HG03439 (cell line): ENCODE measurements around the gene ST3GAL4.
"Not testable (repeated sequence)": the region's sequence is repeated elsewhere in the genome, so short reads cannot be mapped to it uniquely, and the experiment has no call there.

Experiments used
- ATAC-seq: cut with Tn5 transposase; IDR thresholded peaks from one replicate; pipeline ENCODE4 v1.9.1; 2021; ENCODE audit warnings: mild to moderate bottlenecking, moderate library complexity; ENCODE audit not compliant: unreplicated experiment

The ST3GAL4 gene

GRCh38 chr11:126361400-126361799 is 5.9 kb downstream of the ST3GAL4 start:
- ATAC-seq: no peak

DNA sequence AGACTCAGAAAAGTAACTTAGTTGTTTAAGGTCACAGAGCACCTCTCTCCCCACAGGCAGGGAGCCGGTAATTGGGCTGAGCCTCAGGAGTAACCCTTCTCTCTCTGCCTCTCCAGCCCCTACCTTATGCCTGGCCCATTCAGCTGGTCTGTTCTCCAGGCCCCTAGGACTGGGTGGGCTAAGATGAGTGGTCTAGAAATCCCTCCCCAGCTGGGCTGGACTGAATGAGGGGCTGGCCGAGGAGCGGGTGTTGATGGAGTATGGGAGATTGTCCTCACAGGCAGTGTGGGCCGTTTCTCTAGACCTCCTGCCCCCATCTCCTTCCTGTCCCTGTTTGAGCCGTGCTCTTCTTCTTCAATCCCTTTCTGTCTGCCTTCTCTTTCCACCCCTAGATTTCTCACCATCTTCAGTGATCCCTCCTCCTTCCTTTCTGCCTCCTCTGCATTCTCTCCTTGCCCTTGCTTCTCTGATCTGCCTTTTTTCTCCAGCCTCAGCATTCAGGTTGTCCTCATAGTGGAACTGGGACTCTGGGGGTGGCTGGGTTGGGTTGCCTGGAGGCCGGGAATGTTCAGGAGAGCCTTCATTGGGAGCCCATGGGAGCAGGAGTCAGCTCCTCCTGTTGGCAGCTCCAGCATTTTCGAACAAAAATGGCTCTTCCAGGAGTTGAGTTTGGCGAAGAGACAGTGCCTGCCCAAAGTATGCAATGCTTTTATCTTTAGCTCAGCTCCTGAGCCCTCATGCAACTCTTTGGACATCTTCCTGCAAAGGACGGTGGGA is 7.6 kb downstream of the ST3GAL4 start:
- no peak for ATAC-seq

GRCh38 chr11:126363706-126364248 is 8.3 kb downstream of the ST3GAL4 start:
- ATAC-seq: no peak

GRCh38 chr11:126364735-126365134 is 9.2 kb downstream of the ST3GAL4 start:
- not testable (repeated sequence) for ATAC-seq

DNA sequence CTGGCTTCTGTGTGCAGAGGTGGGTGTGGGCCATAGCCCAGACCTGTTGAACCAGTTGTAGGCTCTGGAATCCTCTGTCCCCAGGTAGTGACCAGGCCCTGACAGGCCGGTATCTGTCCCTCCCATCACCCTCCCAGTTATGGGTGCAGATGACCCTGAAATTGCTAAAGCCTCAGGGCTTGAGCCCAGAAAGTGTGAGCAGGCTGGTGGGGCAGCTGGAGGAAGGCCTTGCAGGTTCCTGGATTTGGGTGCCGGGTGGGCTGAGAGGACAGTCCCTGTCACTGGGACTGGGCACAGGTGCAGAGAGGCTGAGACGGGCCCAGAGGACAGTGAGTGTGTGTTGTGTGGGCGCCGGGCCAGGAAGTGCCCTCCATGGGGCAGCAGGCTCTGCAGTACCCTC is 10.0 kb downstream of the ST3GAL4 start:
- not testable (repeated sequence) for ATAC-seq

- ATAC-seq: no peak
These were observed 10.8 kb downstream of the ST3GAL4 start for GRCh38 chr11:126366064-126366822.

GRCh38 chr11:126366823-126367654 is 11.6 kb downstream of the ST3GAL4 start:
- ATAC-seq: not testable (repeated sequence)

DNA sequence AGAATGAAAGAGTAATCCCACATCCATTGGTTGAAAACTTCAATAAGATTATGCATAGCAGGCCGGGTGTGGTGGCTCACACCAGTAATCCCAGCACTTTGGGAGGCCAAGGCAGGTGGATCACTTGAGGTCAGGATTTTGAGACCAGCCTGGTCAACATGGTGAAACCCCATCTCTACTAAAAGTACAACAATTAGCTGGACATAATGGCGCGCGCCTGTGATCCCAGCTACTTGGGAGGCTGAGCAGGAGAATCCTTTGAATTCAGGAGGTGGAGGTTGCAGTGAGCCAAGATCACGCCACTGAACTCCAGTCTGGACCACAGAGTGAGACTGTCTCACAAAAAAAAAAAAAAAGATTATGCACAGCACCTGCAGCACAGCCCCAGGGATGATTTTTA is 12.3 kb downstream of the ST3GAL4 start:
- not testable (repeated sequence) for ATAC-seq

GRCh38 chr11:126368336-126369119 is 13.0 kb downstream of the ST3GAL4 start:
- not testable (repeated sequence) for ATAC-seq

GRCh38 chr11:126370016-126370415 is 14.5 kb downstream of the ST3GAL4 start:
- no peak for ATAC-seq

- ATAC-seq: no peak
These were observed 16.1 kb downstream of the ST3GAL4 start for GRCh38 chr11:126371595-126371994.

DNA sequence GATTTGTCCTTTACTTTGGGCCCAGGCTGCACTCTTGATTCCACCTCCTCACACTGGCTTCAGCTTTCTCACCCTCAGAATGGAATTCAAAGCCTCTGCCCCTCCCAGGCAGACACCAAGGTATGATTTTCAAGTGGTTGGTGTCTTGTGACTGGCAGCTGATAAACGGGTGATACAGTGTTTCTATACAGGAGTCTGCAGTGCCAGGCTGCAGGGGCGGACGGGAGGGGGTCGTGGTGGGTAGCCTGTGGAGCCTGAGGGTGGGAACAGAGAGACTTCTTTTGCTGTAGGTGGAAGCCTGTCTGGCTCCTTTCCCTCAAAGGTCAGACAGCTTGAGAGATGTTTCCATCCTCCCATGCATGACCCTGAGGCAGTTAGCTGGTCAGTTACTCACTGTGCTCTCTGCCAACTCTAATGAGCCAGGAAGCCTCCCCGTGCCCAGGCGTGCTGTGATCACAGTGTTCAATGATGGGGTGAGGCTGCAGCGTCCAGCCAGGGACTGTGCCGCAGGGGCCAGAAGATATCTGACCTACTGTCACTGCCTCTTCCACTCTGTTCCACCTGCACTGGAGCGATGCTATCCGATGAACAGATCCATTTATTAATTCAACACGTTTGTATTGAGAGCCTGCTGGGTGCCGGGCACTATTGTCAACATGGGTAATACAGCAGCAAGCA is 18.0 kb downstream of the ST3GAL4 start:
- not testable (repeated sequence) for ATAC-seq

DNA sequence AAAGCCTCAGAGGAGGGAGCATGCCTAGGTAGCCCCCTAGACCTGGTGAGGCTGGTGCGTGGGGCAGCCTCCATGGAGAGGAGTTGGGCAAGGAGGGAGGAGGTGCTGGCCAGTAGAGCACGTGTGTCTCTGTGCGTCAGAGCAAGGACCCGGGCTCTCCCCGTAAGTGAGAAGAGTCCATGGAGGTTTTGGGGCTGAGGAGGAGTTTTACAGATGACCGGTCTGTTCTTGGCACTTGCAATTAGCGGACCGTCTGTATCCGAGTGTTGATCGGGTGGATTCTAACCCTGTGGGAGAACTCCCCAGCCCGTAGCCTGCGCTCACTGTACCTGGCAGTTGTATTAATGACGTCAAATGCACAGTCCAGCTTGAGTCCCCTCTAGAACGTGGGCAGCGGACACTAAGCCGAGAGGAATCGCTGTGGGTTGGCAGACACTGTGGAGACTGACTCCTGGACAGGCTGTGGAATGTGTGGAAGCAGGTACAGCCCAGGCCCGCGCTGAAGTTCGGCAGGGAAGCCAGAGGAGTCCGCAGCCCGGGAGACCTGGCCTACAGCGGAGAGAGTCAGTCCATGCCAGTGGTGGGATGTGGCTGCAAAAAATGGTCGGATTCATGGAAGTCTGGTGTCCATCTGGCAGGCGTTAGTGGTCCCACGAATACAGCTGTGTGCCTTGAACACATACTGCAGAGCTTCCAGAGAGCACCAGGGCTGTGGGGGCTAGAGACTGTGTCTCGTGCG is 19.2 kb downstream of the ST3GAL4 start:
- not testable (repeated sequence) for ATAC-seq

DNA sequence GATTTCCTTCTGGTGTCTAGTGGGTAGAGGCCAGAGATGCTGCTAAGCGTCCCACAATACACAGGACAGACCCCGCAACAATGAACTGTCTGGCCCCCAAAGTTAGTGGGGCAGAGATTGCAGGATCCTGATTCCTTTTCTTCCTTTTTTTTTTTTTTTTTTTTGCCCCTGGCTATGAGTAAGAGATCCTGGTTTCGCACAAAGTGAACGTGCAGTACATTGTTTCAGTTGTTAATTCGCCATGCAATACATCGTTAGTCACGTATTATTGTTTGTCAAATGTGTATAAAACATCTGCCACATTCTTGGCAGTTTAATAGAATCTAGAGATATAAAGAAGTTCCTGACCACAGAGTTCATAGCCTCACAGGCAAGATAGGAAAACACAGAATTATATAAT is 20.2 kb downstream of the ST3GAL4 start:
- no peak for ATAC-seq

- no peak for ATAC-seq
These were observed 23.3 kb downstream of the ST3GAL4 start for GRCh38 chr11:126378763-126379162.

DNA sequence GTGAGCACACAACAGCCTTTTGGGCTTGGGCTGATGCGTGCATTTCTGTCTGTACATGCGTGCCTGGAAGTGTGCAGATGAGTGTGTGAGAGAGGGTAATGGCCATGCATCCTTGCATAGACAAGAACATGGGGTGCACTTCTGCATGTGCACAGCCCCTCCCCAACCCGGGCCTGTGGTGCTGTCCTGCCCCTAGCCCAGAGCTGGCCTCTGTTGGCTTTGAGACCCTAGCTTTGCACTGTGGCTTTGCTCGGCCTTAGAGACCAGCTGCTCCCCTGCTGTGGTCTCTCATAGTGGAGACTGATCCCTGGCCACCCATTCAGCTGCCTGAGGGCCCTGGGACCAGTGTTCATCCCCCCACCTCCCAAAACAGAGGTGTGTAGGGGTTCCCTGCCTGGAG is 25.4 kb downstream of the ST3GAL4 start:
- no peak for ATAC-seq

DNA sequence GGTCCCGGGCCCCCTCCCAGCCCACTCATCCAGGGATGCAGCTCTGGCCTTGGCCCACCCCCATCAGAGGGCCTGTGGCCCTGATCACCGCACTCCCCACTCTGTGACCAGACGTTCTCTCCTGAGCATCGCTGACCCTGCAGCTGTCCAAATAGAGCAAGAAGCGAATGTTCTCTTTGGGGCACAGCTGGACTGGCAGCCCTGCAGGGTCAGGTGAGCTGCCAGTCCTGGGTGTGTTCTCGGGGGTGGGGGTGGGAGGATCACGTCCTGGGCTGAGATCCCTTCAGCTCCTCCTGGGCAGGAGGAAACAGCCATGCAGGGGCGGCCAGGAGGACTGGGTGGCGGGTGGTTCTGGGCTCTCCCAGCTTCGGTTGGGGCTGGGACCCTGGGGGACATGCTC is 26.5 kb downstream of the ST3GAL4 start:
- ATAC-seq: not testable (repeated sequence)

- ATAC-seq: not testable (repeated sequence)
These were observed 27.2 kb downstream of the ST3GAL4 start for GRCh38 chr11:126382641-126383040.
